Upper lobe of right lung (tissue), 1 donor: ENCODE data around the gene PTPRZ1. TPM values are rescaled to one million over a fixed set of nuclear protein-coding genes. Genes with fewer than 3 reads are reported as not detected.

Source experiments
- ATAC-seq: fragments of 200-7000 bp; cut with Tn5 transposase; one replicate; pipeline ENCODE4 v1.9.1; 2020; ENCODE audit warnings: mild to moderate bottlenecking, moderate library complexity
- DNase-seq: peaks from one replicate; pipeline ENCODE4 v3.0.0-alpha.2; 2020
- H3K27ac ChIP-seq: fragments of 200-600 bp; one replicate; pipeline ENCODE4 v1.8.0; 2022
- H3K27me3 ChIP-seq: fragments of 200-600 bp; one replicate; pipeline ENCODE4 v1.8.0; 2022; ENCODE audit warnings: mild to moderate bottlenecking
- H3K36me3 ChIP-seq: fragments of 200-600 bp; one replicate; pipeline ENCODE4 v1.8.0; 2022
- H3K4me1 ChIP-seq: fragments of 200-600 bp; one replicate; pipeline ENCODE4 v1.8.0; 2022
- H3K4me3 ChIP-seq: fragments of 200-600 bp; one replicate; pipeline ENCODE4 v1.8.0; 2022; ENCODE audit warnings: mild to moderate bottlenecking
- H3K9me3 ChIP-seq: fragments of 200-600 bp; one replicate; pipeline ENCODE4 v1.8.0; 2022
- CTCF ChIP-seq: fragments of 200-600 bp; IDR thresholded peaks from one replicate; pipeline ENCODE4 v1.8.0; 2022; ENCODE audit warnings: antibody characterized with exemption
- intact Hi-C: fragments of 100-400 bp; cut with DNase I; formaldehyde crosslinking; loops from one replicate; pipeline ENCODE4 v1.11.0; 2022
- total RNA-seq: library from RNA; stranded (reverse); fragmentation: NEBNext Ultra II Directional; extraction: Animal tissue kit (Norgen Biotek cat#: 25700); gene quantifications from one replicate; pipeline ENCODE4 v1.2.1, GENCODE V29; 2021
- donor health status: DM: no; HTN: yes; CAD: no; lungs with severe emphysema.

The PTPRZ1 gene
- total RNA-seq, 1 donor from 2014 or later = 3.6 TPM

- no peak overlapping the region for H3K4me3 ChIP-seq
- no peaks in the 10 kb centered on the region for H3K9me3 ChIP-seq
- H3K36me3 ChIP-seq = no peaks in the 10 kb centered on the region
- H3K4me1 ChIP-seq = no peaks in the 10 kb centered on the region
- ATAC-seq (no peak), DNase-seq (no peak)
- intact Hi-C loops = no loop called here
- H3K27ac ChIP-seq = no peak overlapping the region
- no peak for TF ChIP-seq CTCF
- H3K27me3 ChIP-seq = no peaks in the 10 kb centered on the region
Observed at GRCh38 chr7:121837462-121837861, 35.5 kb upstream of the PTPRZ1 start.

DNA sequence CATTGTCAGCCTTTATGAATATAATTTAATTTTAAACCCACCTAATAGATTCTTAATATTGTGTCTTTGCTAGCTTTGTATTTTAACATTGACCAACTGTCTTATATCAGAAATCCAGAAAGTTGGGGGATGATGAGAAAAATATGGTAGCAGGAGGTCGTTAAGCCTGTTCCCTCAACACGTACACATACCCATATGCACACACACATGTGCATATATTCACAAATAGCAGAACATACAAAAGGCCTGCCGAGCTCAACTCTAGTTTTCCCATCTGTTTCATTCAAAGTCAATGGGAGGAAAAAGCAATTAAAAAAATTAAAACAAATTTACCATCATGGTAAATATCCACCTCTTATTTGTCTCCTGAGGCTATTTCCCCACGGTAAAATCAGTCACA lies 25.9 kb upstream of the PTPRZ1 start:
- Histone ChIP-seq H3K4me3 (no peak overlapping the region), H3K9me3 (no peaks in the 10 kb centered on the region), H3K36me3 (no peaks in the 10 kb centered on the region), H3K27me3 (no peaks in the 10 kb centered on the region), H3K27ac (no peak overlapping the region), H3K4me1 (no peaks in the 10 kb centered on the region)
- no peak for DNase-seq
- no peak for ATAC-seq
- no peak for TF ChIP-seq CTCF
- intact Hi-C loops = no loop called here

- Histone ChIP-seq H3K27me3 (no peaks in the 10 kb centered on the region), H3K9me3 (no peaks in the 10 kb centered on the region), H3K27ac (no peak overlapping the region), H3K4me1 (no peaks in the 10 kb centered on the region), H3K4me3 (no peak overlapping the region), H3K36me3 (no peaks in the 10 kb centered on the region)
- intact Hi-C loops = no loop called here
- DNase-seq (no peak), ATAC-seq (no peak)
- TF ChIP-seq CTCF = no peak
Observed at GRCh38 chr7:121853307-121853706, 19.7 kb upstream of the PTPRZ1 start.

DNA sequence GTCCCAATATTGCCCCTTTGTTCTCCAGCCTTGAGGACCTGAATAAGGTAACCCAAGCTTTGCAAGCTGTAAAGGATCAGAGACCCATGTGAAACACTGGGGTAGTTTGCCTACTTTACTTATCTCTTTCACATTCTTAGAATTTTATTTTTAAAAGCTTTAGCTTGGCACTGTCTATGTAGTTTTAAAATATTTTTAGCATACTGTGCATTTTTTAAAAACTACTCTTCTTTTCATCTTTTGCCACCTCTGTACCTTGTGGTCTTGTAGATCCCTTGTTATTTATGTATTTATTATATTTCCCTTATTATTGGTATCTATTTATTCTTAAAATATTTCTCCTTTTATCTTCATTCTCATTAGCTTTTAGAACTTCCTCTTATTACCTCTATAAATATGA lies 12.0 kb upstream of the PTPRZ1 start:
- H3K9me3 ChIP-seq = no peaks in the 10 kb centered on the region
- no peaks in the 10 kb centered on the region for H3K36me3 ChIP-seq
- H3K4me3 ChIP-seq = no peak overlapping the region
- no peak for ATAC-seq
- no peak for DNase-seq
- intact Hi-C loops = no loop called here
- H3K4me1 ChIP-seq = no peaks in the 10 kb centered on the region
- no peak overlapping the region for H3K27ac ChIP-seq
- no peak for TF ChIP-seq CTCF
- H3K27me3 ChIP-seq = no peaks in the 10 kb centered on the region

GRCh38 chr7:121862591-121862990 lies 10.4 kb upstream of the PTPRZ1 start:
- H3K4me3 ChIP-seq = no peak overlapping the region
- DNase-seq = no peak
- intact Hi-C loops = no loop called here
- no peak overlapping the region for H3K27ac ChIP-seq
- H3K9me3 ChIP-seq = no peaks in the 10 kb centered on the region
- H3K27me3 ChIP-seq = no peaks in the 10 kb centered on the region
- H3K36me3 ChIP-seq = no peaks in the 10 kb centered on the region
- no peaks in the 10 kb centered on the region for H3K4me1 ChIP-seq
- TF ChIP-seq CTCF = no peak
- no peak for ATAC-seq

DNA sequence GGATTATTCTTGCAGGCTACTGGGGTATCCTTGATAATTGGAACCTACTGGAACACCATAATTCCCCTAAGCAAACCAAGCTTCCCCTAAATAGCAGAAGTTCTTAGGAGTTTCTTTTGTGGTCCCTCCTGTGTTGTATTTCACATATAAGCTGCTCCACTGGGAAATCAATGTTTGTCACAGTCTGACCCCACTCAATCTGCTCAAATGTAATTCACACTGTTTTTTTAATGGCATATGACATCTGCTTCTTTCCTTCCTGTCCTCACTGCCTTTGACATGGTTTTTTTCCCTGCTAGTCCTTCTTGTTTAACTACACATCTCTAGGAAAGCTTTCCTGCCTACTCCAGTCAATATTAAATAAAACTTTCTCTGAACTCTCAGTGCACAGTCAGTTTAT lies 1.8 kb upstream of the PTPRZ1 start:
- Histone ChIP-seq H3K4me1 (no peaks in the 10 kb centered on the region), H3K27ac (no peak overlapping the region), H3K27me3 (peaks cover 30% of the 10 kb centered on the region), H3K9me3 (no peaks in the 10 kb centered on the region), H3K36me3 (no peaks in the 10 kb centered on the region), H3K4me3 (no peak overlapping the region)
- TF ChIP-seq CTCF = no peak
- no peak for DNase-seq
- intact Hi-C loops = no loop called here
- no peak for ATAC-seq
